Neutrophil (primary cell): ENCODE measurements around the gene PDE6H.

Experiments used
- H3K27ac ChIP-seq: fragments of 200-600 bp; sonication (generic); 2 replicates; pipeline ENCODE4 v1.5.1; 2016; ENCODE audit warnings: mild to moderate bottlenecking, moderate library complexity
- H3K27me3 ChIP-seq: fragments of 200-600 bp; sonication (generic); 2 replicates; pipeline ENCODE4 v1.6.0; 2016; ENCODE audit warnings: mild to moderate bottlenecking
- H3K36me3 ChIP-seq: fragments of 200-600 bp; sonication (generic); 2 replicates; pipeline ENCODE4 v1.5.1; 2017
- H3K4me1 ChIP-seq, 2 experiments: fragments of 200-600 bp in 1 of 2; sonication (generic) in 1 of 2; 1 replicate in 1 of 2; 2 replicates in 1 of 2; pipeline versions ENCODE4 v1.5.1 to v1.6.1; 2013 to 2016; ENCODE audit warnings: low read depth in 1 of 2, low read length in 1 of 2, mild to moderate bottlenecking in 1 of 2, moderate library complexity in 1 of 2; ENCODE audit not compliant: control insufficient read depth in 1 of 2, insufficient read depth in 1 of 2
- H3K4me3 ChIP-seq, 2 experiments: fragments of 200-600 bp in 1 of 2; sonication (generic) in 1 of 2; 1 replicate in 1 of 2; 2 replicates in 1 of 2; pipeline ENCODE4 v1.5.1; 2013 to 2016; ENCODE audit warnings: low read depth in 1 of 2, low read length in 1 of 2, mild to moderate bottlenecking in 1 of 2, moderate library complexity in 1 of 2
- H3K9me3 ChIP-seq: fragments of 200-600 bp; sonication (generic); 2 replicates; pipeline ENCODE4 v1.5.1; 2016
- TF ChIP-seq, protein P1 (sequence below): fragments of 200-600 bp; sonication (generic); IDR thresholded peaks from 2 replicates; pipeline ENCODE4 v1.5.1; 2016; ENCODE audit warnings: antibody characterized with exemption

PDE6H gene

DNA sequence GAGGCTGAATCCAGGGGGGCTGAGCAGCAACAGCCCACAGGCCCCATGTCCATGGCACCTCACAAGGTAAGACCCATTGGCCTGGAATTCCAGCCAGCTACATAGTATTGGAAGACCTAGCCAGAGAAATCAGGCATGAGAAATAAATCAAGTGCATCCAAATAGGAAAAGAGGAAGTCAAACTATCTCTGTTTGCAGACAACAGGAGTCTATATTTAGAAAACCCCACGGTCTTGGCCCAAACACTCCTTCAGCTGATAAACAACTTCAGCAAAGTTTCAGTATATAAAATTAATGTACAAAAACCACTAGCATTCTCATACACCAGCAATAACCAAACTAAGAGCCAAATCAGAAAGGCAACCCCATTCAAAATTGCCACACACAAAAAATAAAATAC lies 16.9 kb downstream of the PDE6H start:
- peaks cover 46 to 66% of the 10 kb centered on the region in 2 experiments for H3K4me1 ChIP-seq
- peak overlapping the region; percentile 55 for H3K27ac ChIP-seq

DNA sequence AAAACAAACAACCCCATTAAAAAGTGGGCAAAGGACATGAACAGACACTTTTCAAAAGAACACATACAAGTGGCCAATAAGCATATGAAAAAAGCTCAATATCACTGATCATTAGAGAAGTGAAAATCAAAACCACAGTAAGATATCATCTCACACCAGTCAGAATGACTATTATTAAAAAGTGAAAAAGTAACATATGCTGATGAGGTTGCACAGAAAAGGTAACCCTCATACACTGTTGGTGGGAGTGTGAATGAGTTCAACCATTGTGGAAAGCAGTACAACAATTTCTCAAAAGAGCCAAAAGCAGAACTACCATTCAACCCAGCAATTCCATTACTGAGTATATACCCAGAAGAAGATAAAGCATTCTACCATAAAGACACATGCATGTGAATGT lies 18.2 kb downstream of the PDE6H start:
- TF ChIP-seq, protein P1, sequence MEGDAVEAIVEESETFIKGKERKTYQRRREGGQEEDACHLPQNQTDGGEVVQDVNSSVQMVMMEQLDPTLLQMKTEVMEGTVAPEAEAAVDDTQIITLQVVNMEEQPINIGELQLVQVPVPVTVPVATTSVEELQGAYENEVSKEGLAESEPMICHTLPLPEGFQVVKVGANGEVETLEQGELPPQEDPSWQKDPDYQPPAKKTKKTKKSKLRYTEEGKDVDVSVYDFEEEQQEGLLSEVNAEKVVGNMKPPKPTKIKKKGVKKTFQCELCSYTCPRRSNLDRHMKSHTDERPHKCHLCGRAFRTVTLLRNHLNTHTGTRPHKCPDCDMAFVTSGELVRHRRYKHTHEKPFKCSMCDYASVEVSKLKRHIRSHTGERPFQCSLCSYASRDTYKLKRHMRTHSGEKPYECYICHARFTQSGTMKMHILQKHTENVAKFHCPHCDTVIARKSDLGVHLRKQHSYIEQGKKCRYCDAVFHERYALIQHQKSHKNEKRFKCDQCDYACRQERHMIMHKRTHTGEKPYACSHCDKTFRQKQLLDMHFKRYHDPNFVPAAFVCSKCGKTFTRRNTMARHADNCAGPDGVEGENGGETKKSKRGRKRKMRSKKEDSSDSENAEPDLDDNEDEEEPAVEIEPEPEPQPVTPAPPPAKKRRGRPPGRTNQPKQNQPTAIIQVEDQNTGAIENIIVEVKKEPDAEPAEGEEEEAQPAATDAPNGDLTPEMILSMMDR = no peak
- Histone ChIP-seq H3K27me3 (no peaks in the 10 kb centered on the region), H3K4me1 (peaks cover 46 to 67% of the 10 kb centered on the region in 2 experiments), H3K9me3 (no peaks in the 10 kb centered on the region), H3K27ac (no peak overlapping the region), H3K4me3 (no peak overlapping the region), H3K36me3 (no peaks in the 10 kb centered on the region)

More for the DNA sequence above, 16.9 kb downstream of the PDE6H start:
- Histone ChIP-seq H3K27me3 (no peaks in the 10 kb centered on the region), H3K9me3 (no peaks in the 10 kb centered on the region), H3K36me3 (no peaks in the 10 kb centered on the region), H3K4me3 (no peak overlapping the region)
- TF ChIP-seq, protein P1 = no peak

DNA sequence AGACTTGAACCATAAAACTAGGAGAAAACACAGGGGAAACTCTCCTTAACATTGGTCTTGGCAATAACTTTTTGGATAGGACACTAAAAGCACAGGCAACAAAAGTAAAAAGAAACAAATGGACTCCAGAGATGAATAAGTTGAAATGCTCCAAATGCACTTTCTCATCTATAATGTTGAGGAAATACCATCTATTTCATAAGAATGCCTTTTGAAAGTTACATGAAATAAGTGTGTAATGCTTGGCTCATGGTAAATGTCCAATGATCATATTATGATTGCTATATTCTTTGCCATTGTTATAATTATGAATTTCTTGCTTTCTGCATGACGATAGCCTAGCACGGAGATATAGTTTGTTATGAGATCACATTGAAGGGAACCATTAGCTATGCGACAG lies 19.8 kb downstream of the PDE6H start:
- Histone ChIP-seq H3K36me3 (no peaks in the 10 kb centered on the region), H3K4me3 (no peak overlapping the region), H3K27me3 (no peaks in the 10 kb centered on the region), H3K4me1 (peaks cover 43 to 61% of the 10 kb centered on the region in 2 experiments), H3K27ac (peak overlapping the region; percentile 56), H3K9me3 (no peaks in the 10 kb centered on the region)
- TF ChIP-seq, protein P1 = no peak

DNA sequence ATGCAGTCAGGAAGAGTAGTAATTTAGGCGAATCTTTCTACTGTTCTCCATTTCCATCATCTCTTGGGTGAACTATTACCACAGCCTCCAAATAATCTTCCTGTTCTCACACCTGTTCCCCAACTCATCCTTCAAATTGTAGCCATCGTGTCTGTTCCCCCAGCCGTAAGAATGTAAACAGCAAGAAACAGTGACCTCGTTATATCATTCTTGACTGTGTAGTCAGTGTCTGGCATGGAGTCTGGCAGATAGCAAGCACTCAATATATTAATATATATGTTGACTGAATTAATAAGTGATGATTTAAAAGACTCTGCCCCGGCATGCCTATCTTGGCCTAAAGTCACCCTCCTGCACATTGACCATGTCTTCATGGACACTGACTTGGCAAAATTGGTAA lies 20.3 kb downstream of the PDE6H start:
- H3K4me3 ChIP-seq = no peak overlapping the region
- TF ChIP-seq, protein P1 = no peak
- no peaks in the 10 kb centered on the region for H3K27me3 ChIP-seq
- no peaks in the 10 kb centered on the region for H3K36me3 ChIP-seq
- peak overlapping the region; percentile 56 for H3K27ac ChIP-seq
- no peaks in the 10 kb centered on the region for H3K9me3 ChIP-seq
- H3K4me1 ChIP-seq = peaks cover 39 to 56% of the 10 kb centered on the region in 2 experiments

DNA sequence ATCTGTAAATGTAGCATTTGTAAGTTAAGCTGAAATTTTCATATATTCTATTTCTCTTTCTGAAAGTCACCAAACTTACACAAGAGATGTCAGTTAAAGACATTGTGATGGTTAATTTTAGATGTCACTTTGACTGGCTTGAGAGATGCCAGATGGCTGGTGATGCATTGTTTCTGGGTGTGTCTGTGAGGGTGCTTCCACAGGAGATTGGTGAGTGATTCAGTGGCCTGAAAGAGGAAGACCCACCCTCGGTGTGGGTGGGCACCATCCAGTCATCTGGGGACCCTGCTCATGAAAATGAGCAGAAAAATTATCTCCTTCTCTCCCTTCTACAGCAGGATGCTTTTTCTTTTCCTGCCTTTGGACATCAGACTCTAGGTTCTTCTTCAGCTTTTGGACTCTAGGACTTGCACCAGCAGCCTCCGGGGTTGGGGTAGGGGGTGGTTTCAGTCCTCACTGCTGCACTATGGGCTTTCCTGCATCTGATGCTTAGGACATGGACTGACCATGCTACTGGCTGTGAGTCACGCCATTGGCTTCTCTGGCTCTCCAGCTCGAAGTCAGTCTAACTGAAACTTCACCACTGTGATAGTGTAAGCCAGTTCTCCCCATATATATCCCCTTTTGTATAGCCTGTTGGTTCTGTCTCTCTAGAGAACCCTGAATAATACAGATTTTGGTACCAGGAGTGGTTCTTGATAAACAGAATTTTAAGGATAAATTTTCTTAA lies 20.9 kb downstream of the PDE6H start:
- Histone ChIP-seq H3K4me1 (peaks cover 37 to 50% of the 10 kb centered on the region in 2 experiments), H3K27ac (peak overlapping the region; percentile 56), H3K36me3 (no peaks in the 10 kb centered on the region), H3K27me3 (peaks cover 3% of the 10 kb centered on the region), H3K9me3 (no peaks in the 10 kb centered on the region), H3K4me3 (no peak overlapping the region)
- TF ChIP-seq, protein P1 = no peak
